ENCODE measurements around the gene CCDC192.
"Not testable (repeated sequence)": the region's sequence is repeated elsewhere in the genome, so short reads cannot be mapped to it uniquely, and the experiment has no call there.

CCDC192 gene

DNA sequence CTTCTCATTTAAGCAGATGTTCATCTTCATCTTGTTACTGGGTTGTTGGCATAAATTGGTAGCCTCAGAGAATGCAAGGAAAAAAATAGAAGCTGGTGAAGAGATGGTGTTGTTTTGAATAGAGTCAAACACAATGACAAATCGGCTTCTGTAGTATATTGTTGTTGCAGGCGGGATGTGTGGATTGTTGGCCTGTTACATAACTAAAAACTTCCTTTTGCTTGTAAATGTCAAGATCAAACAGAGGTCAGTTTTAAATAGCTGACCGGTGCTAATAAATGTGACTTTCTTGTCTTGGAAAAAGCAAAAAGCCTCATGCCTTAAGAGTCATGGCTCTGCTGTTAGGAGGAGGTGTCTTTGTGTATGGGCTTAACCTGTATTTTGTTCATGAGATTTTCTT is 59.2 kb downstream of the CCDC192 start:
- no peak for DNase-seq (ENCODE audit: low spot score)

DNA sequence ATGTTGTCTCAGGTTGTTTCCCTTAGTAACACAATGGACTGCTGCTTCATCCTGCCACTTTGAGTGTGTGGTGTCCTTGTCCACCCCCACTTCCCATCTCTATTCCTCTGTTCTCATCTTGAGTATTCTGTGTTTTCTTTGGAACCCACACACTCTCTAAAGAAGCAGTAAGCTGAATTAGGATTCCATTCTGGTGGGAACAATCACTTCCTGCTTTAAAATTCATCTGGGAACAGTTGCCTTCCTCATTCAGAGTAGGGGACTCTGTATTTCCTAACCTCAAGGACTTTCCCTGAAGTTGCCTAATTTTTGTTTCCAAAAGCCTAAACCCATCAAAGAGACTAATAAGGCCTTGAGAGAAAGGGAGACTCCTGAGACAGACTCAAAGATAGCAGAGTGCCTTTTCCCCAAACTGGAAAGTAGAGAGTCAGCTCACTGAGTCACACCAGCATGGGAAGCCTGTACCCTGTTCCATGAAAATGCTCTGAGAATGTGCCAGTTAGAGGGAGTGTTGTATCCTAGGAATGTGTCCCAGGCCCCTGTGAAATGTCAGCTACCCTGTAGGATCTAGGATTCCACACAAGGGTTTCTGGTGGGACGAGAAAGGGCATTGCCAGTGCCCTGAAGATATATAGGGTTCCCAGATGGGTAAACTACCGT is 63.6 kb downstream of the CCDC192 start:
- no peak for DNase-seq (ENCODE audit: low spot score)

DNA sequence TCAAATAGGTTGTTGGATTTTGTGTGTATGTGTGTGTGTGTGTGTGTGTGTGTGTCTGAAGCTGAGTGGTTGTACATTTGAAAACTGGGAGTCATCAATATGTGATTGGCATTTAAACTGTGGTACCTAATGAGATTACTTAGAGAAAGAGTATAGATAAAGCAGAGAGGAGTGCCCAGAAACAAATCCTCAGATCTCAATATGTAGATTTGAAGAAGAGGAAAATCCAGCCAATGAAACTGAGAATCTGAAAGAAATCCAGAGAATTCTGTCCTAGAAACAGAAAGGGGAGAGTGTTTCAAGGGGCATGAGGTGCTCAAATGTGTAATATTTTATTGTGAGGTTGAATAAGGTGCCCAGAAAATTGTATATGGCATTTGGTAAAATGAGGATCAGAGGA is 66.2 kb downstream of the CCDC192 start:
- DNase-seq (ENCODE audit: low spot score): no peak

DNA sequence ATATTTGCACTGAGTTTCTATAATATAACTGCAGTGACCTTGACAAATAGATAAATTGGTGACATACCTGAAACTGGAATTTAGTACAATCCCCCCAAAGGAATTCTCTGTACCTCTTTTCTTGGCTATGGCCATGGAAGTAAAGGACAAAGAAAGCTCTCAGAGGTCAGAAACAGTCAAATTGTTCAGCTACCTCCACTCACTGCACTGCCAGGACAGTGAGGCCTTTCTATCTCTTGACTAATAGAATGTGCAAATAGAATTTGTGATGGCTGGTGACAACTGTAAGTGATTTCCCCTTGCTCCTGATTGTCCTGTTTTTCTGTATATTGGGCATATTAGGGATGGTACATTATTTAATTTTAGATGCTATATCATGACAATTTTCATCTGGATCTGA is 67.1 kb downstream of the CCDC192 start:
- DNase-seq (ENCODE audit: low spot score): no peak

DNA sequence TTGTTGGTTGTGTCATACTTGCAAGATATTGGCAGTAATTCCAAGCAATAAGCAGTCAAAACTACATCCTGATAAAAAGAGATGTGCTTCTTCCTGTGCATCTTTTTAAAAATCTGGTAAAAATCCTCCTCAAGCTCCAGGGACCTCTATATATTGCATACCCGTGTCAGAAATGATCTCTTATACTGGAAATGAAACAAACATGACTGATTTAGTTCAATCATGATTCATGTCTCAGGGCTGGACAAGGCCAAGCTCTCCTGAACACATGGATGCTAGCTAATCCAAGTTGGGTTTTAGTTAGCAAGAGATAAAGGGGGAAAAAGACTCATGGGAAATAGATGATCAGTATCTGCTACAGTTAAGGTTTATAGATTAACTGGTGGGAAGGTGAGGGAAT is 69.3 kb downstream of the CCDC192 start:
- DNase-seq (ENCODE audit: low spot score): no peak

DNA sequence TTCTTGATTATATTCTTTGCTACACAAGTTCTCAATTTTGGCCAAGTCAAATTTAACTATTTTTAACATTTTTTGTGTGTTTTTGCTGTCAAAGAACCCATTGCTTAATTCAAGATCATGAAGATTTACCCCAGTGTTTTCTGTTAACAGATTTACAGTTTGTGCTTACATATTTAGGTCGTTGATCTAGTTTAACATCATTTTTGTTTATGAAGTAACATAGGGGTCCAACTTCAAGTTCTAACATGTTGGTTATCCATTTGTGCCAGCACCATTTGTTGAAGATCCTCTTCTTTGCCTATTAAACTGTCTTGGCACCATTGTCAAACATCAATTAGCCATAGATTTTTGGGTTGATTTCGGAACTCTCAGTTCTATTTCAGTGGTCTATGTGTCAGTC is 71.0 kb downstream of the CCDC192 start:
- no peak for DNase-seq (ENCODE audit: low spot score)

DNA sequence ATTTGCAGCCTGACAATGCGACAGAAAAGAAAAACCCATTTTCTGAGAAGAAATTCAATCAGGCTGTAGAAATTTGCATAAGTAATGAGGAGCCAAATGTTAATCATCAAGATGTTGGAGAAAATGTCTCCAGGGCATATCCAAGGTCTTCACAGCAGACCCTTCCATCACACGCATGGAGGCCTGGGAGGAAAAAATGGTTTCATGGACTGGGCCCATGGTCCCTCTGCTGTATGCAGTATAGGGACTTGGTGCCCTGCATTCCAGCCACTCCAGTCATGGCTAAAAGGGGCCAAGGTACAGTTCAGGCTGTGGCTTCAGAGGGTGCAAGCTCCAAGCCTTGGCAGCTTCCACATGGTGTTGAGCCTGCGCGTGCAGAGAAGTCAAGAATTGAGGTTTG is 73.3 kb downstream of the CCDC192 start:
- no peak for DNase-seq (ENCODE audit: low spot score)

DNA sequence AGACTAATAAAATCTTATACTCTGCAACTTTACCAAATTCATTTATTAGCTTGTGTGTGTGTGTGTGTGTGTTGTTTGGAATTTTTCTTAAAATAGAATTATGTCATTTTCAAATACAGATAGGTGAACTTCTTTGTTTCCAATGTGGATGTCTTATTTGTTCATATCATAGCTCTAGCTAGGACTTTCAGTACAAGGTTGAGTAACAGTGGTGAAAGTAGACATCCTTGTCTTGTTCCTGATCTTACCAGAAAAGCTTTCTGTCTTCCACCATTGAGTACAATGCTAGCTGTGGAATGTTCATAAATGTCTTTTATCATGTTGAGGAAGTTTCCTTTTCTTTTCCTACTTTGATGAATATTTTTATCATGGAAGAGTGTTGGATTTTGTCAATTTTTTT is 74.8 kb downstream of the CCDC192 start:
- no peak for DNase-seq (ENCODE audit: low spot score)

DNA sequence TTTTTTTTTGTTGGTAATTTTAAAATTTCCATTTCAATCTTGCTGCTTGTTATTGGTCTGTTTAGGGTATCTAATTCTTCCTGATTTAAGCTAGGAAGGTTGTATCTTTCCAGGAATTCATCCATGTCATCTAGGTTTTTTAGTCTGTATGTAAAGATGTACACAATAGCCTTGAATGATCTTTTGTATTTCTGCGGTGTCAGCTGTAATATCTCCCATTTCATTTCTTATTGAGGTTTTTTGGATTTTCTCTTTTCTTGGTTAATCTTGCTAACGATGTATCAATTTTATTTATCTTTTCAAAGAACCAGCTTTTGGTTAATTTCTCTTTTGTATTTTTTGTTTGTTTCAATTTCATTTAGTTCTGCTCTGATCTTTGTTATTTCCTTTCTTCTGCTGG is 79.3 kb downstream of the CCDC192 start:
- not testable (repeated sequence) for DNase-seq (ENCODE audit: low spot score)

DNA sequence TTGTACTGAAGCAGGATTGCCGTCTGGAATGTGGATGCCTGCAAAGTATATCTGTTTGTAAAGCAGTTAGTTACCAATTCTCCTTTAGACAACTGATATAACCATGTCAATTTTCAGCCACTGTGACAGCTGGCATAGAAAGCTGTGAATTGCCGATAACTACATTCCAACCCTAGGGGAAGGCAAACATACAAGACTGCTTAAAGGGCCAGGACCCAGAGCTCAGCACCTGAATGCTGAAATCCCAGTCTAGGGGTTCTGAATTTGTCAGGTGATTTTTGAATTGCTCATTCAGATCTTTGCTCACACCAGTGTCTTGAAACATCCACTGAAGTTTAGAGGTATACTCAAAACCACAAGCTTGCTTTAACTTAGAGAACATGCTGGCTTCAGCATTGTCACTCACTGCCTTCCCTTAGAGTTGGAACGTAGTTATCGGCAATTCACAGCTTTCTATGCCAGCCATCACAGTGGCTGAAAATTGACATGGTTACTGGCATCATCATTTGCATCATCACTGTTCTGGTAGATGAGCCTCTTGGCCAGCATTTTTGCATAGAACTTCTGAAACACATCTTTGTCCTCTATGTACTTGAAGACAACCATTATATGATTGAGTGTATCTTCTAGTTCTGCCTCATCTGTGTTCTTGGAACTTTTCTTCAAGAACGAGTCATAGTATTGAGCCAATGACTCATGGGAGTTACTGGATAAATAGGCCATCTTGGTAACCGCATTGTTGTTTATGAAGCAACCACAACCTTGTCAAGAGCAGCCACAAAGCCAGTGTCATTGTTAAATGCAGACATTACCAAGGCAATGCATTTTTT is 82.1 kb downstream of the CCDC192 start:
- no peak for DNase-seq (ENCODE audit: low spot score)

DNA sequence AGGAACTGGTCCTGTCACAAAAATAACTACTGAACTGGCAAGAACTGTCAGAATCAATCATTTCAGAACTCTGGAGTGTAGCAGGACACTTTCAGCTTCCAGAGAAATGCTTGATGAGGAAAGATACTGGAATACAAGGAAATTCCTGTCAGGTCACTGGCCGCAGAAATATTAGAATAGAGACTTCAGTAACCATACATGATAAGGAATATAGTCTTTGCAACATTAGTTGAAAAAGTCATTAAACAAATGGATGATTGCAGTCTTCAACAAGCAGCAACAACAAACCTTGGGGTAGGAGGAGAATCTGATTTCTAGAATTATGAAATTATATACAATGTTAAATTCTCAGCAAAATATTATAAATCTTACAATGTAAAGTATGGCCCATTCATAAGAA is 88.2 kb downstream of the CCDC192 start:
- DNase-seq (ENCODE audit: low spot score): no peak

DNA sequence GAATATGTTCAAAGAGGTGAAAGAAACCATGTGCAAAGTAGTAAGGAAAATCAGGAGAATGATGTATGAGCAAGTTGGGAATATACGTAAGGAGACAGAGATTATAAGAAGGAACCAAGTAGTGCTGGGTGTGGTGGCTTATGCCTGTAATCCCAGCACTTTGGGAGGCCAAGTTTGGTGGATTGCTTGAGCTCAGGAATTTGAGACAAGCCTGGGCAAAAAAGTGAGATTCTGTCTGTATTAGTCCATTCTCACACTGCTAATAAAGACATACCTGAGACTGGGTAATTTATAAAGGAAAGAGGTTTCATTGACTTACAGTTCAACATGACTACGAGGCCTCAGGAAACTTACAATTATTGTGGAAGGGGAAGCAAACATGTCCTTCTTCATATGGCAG is 88.7 kb downstream of the CCDC192 start:
- not testable (repeated sequence) for DNase-seq (ENCODE audit: low spot score)

DNA sequence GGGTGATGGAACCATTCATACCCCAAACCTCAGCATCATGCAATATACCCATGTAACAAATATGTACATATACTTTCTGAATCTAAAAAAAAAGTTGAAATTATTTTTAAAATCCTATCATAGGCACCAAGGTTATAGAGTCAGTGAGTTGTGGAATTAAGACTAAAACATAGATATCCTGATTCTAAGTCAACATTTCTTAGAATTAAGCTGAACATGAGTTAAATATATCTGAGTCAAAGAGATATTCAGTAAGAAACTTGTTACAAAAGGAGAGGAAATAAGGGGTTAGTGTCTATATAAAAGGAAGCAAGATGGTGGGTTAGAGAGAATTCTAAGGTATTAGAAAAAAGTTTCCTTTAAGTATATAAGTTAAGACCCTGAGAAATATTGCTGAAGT is 89.9 kb downstream of the CCDC192 start:
- DNase-seq (ENCODE audit: low spot score): no peak

DNA sequence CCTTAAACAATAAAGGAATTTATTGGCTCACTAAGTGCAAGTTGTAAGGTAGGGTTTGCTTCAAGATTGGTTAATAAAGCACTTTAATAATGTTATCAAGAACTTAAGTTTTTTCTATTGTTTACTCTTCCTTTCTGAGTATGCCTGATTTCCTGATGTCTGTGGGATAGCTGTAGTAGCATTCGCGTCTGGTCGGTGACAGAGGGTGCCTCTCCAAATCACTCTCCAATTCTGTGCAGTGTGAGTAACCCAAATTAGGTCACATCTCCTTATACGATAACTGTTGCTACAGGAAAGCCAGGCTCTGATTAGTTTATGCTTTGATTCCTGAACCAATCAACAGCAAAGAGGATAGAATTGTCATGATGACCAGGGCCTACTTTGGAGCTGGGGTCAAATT is 90.7 kb downstream of the CCDC192 start:
- no peak for DNase-seq (ENCODE audit: low spot score)

DNA sequence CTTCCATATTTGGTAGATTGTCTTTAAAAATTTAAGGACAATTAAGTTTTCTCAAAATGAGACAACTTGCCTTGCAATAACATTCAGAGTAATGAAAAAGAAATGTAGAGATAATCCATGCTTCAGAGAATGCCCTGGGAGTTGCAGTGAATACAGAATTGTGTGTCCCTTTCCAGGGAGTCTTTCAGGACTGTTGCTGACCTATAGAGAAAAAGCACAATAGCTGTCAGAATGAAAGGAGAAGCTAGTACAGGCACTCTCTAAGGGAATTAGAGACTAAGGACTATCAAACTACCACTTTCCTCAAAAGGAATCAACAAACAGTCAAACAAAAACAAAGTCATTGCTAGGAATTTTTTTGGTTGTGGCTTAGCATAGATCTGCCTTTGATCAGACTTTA is 93.0 kb downstream of the CCDC192 start:
- no peak for DNase-seq (ENCODE audit: low spot score)

DNA sequence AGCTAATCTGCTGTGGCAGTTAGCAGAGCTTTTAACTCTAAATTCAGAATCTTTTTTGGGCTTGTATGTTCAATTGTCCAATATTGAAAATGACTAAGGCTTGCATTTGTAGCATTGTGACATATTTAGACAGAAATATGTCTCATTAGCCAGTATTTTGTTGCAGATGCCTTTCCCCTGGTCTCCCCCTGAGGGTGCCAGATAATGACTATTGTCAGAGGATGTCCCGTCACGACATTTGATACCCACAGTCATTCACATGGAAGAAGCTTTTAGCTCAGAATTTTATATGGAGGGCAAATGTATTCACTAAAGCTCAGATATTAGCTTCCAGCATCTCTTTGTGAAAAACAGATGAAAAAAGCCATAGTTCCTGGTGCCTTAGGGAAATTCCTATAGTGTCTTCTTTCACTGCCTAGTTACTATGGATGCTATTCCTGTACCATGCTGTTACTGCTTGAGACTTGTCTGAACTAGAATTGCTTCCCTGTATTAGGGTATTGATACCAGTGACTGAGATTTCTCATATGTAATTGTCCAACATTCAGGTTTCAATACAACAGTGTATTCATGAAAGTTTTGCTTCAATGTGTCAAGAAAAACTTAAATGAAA is 96.2 kb downstream of the CCDC192 start:
- DNase-seq (ENCODE audit: low spot score): no peak

DNA sequence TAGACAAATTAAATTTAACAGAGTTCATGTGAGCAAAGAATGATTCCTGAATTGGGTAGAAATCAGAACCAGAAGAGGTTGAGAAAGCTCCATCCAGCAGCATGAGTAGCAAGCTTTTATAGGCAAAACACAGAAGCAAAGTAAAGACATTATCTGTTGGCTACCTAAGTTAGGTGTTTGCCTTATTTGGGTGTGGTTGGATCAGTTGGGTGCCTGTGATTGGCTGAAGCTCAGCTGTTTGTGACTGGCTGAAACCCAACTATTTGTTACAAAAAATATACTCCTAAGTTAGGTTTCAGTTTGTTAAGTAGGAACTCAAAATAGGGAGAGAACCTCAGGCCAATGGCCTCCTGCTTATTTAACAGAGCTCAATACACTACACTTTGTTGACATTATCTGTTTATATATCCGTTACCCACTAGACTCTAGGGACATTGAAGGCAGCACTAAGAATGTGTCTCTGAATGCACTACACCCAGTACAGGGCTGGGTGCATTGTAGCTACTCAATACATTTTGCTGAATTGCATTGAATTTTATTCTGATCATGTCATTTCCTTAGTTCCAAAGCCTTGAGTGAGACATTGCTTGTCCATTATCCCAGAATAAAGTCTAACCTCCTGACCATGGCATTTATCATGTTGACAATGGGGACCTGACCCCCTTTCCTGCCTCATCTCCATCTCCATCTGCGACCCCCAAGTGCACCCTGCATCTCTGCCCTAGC is 98.7 kb downstream of the CCDC192 start:
- no peak for DNase-seq (ENCODE audit: low spot score)

DNA sequence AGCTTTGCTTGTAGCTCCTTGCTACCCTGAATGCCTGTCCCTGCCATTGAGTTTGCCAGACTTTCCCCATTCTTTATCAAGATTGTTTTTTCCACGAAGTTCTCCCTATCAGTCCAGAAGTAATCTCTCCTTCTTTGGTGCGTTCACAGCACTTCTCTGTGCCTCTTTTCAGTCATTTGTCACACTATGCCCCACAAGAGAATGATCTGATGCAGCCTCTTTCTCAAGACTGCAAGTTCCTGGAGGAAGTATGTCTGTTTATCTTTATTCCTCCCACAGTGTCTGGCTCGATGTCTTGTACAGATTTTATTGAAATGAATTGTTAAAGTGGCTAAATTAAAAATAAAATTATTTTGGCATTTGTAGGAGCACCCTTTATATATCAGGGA is 99.3 kb downstream of the CCDC192 start:
- no peak for DNase-seq (ENCODE audit: low spot score)

DNA sequence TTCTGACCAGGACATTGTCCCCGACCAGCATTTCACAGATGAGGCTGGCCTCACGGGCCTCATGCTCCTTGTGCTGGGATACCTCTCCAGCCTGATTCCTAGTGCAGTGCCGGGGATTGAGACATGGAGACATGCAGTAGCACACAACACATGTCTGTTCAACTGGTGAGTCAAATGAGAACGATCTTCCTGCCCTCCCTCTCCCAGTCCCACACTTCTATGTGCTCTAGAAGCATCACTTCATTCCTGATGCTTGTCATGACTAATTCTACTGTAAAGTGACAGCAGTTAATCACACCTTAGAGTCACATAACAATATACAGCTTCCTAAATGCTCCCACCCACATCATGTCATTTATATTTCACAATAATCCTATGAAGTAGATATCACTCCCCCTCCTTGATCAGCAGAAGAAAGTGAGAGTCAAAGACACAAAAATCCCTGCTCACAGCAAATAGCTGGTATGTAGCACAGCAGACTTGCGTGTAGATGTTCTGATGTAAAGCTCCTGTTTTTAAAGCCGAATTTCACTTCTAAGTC is 101.8 kb downstream of the CCDC192 start:
- no peak for DNase-seq (ENCODE audit: low spot score)

DNA sequence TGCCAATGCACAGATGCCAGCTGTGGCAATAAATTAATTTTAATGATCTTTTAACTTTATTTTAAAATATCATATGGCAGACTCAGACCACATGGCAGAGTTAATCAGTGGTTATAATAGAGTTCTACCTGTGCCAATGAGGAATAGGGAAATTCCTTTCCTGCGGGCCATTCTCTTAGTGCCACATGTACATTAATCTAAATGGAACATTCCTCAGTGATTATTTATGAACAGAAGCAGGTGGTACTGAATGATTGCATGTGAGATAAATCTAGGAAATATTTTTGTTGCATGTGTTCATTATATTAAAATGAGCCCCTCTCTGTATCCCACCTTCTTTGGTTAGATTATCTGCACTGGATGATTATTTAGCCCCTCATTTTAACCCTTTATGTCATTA is 102.3 kb downstream of the CCDC192 start:
- DNase-seq (ENCODE audit: low spot score): no peak

DNA sequence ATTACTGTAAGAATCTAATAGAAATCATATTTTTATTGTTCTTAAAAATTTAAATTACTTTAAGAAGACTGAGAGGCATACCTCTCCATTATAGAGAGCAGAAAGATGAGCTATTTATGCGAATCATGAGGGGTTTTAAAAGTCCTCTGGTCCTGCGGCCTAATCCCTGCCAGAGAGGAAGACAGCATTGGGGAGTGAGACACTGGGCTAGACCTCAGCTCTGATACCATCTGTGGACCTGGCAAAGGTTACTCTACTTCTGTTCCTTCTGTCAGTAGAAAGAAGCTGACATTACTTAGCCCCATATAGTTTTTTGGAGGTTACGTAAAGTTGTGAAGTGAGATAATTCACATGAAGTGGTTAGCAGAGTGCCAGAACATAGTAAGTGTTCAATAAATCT is 103.6 kb downstream of the CCDC192 start:
- DNase-seq (ENCODE audit: low spot score): peak; percentile 76

DNA sequence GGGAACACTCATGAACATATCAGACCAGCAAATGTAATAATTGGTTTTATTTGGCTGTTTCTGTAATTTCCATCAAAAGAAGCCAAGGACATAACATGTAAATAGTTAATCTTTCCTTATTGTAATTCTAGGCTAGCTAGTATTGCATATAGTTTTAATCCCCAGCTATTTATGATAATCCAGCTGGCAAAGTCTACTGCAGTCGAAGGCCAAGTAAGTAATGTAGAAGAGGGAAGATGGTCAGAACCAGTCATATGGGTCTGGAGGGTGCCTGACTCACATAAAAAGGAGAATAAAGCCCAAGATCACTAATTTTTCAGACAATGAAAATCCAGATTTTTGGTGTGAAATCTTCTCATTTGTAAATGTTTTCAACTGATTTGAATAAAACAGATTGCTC is 106.3 kb downstream of the CCDC192 start:
- no peak for DNase-seq (ENCODE audit: low spot score)

Measured in cerebellar cortex (tissue), 1 donor.